Aorta (tissue), 5 donors: ENCODE results near the gene PGLYRP1. TPM values are rescaled to one million over a fixed set of nuclear protein-coding genes. Genes with fewer than 3 reads are reported as not detected.
A peak's percentile ranks its signal among the peaks of the same experiment; 100 is the strongest.

Source experiments
- ATAC-seq: fragments of 200-7000 bp; cut with Tn5 transposase; one replicate; pipeline ENCODE4 v1.9.1; 2022; ENCODE audit warnings: moderate library complexity; ENCODE audit not compliant: low FRiP score
- DNase-seq, 2 donors: peaks; one replicate each; pipeline ENCODE4 v3.0.0-alpha.2; 2020
- H3K27ac ChIP-seq, 2 donors: one replicate each; pipeline ENCODE4 v1.5.1; 2013; ENCODE audit warnings: low read length in 2 of 2, mild to moderate bottlenecking in 2 of 2, moderate library complexity in 2 of 2, control low read depth in 1 of 2, inconsistent platforms in 1 of 2, low read depth in 1 of 2
- H3K27me3 ChIP-seq, 2 donors: one replicate each; pipeline ENCODE4 v1.6.1; 2013; ENCODE audit warnings: control low read depth in 1 of 2, low read length in 1 of 2, mild to moderate bottlenecking in 1 of 2, moderate library complexity in 1 of 2; ENCODE audit not compliant: insufficient read depth in 2 of 2, control insufficient read depth in 1 of 2
- H3K36me3 ChIP-seq, 2 donors: one replicate each; pipeline ENCODE4 v1.6.1; 2013; ENCODE audit warnings: control low read depth in 1 of 2, low read length in 1 of 2, mild to moderate bottlenecking in 1 of 2; ENCODE audit not compliant: insufficient read depth in 2 of 2, control insufficient read depth in 1 of 2
- H3K4me1 ChIP-seq, 2 donors: one replicate each; pipeline ENCODE4 v1.6.1; 2013; ENCODE audit warnings: low read length in 2 of 2, control low read depth in 1 of 2, mild to moderate bottlenecking in 1 of 2, moderate library complexity in 1 of 2; ENCODE audit not compliant: insufficient read depth in 2 of 2, control insufficient read depth in 1 of 2
- H3K4me3 ChIP-seq, 2 donors: one replicate each; pipeline ENCODE4 v1.5.1; 2013; ENCODE audit warnings: low read length in 2 of 2, control low read depth in 1 of 2, mild to moderate bottlenecking in 1 of 2
- H3K9me3 ChIP-seq: one replicate; pipeline ENCODE4 v1.6.1; 2013; ENCODE audit warnings: mild to moderate bottlenecking, low read length; ENCODE audit not compliant: control insufficient read depth
- WGBS, 2 donors: extraction: QIAGEN DNeasy Blood & Tissue Kit; methylation state at CpG; one replicate each; pipeline ENCODE4 v1.1.7; 2013; 5-methylcytosine and 5-hydroxymethylcytosine counted together
- intact Hi-C, 2 donors: fragments of 100-400 bp; cut with DNase I; formaldehyde crosslinking; loops; one replicate each; pipeline versions ENCODE4 v1.14.2 to v1.15.0; 2022
- polyA plus RNA-seq, 2 donors: library from polyadenylated mRNA; stranded (reverse); fragments of 200-250 nt; gene quantifications; one replicate each; pipeline ENCODE4 v1.2.3, GENCODE V29; 2013
- total RNA-seq, 2 donors: library from RNA; stranded (reverse); fragmentation: NEBNext Ultra II Directional; extraction: Animal tissue kit (Norgen Biotek cat#: 25700); gene quantifications; one replicate each; pipeline ENCODE4 v1.2.1, GENCODE V29; 2021
- donor health status: healthy with polysubstance abuse.
- donor health status: Bipolar disorder and iron deficiency.
- donor health status: DM: no; HTN: no; CAD: no.
- donor health status: DM: no; HTN: no; CAD: no.
- donor health status: DM: yes; HTN: yes; CAD: no.

Gene PGLYRP1
- total and polyA plus RNA-seq, 4 donors = 1.4 to 1.9 TPM; not detected in 2

GRCh38 chr19:46035986-46036743, 13.3 kb upstream of the PGLYRP1 start:
- no peak for ATAC-seq
- Histone ChIP-seq H3K9me3 (no peaks in the 10 kb centered on the region), H3K4me1 (no peaks in the 10 kb centered on the region), H3K27ac (no peak overlapping the region), H3K4me3 (no peak overlapping the region), H3K27me3 (no peaks in the 10 kb centered on the region), H3K36me3 (no peaks in the 10 kb centered on the region)
- DNase-seq = no peak
- WGBS, 2 donors = 78 to 82% methylated on average over 13 of the region's 13 CpGs
- intact Hi-C loops = no loop called here

DNA sequence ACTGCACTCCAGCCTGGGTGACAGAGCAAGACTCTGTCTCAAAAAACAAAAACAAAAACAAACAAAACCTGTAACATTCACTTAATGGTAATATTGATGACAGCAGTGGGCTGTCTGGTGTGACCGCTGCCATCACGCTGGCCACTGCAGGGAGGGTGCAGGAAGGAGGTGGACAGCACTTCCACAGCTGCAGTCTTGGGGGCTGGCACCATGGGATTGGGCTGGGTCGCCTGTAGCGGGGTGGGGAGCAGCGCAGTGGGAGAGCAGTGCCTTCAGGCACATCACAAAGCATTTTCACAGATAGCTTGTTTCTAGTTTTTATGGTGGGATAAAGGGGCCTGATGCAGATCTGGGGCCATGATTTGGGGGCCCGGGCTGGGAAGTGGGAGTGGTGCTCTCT, 12.7 kb upstream of the PGLYRP1 start:
- no peaks in the 10 kb centered on the region for H3K27me3 ChIP-seq
- no peaks in the 10 kb centered on the region for H3K9me3 ChIP-seq
- WGBS, 2 donors = 79 to 85% methylated on average over 6 of the region's 6 CpGs
- no peak overlapping the region for H3K27ac ChIP-seq
- no peak for DNase-seq
- H3K4me1 ChIP-seq = no peaks in the 10 kb centered on the region
- no peaks in the 10 kb centered on the region for H3K36me3 ChIP-seq
- no peak overlapping the region for H3K4me3 ChIP-seq
- ATAC-seq = no peak
- intact Hi-C loops = no loop called here

DNA sequence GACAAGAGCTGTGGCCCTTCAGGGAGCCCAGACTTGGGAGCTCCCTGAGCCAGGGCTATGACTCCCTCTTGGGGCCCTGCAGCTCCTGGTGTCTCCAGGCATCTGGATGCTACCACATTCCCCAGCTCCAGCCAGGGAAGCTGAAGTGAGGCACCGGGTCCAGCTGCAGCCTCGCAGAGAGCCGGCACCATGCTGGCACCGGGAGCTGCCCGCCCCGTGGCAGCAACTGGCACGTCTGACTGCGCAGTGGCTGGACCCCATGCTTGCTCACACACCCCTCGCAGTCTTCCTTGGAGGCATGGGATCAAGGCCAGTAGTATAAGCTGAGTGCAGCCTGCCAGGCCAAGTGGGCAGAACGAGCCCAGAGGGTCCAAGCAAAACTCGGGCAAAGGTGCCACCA, 10.5 kb upstream of the PGLYRP1 start:
- Histone ChIP-seq H3K27ac (no peak overlapping the region), H3K9me3 (no peaks in the 10 kb centered on the region), H3K36me3 (no peaks in the 10 kb centered on the region), H3K27me3 (no peaks in the 10 kb centered on the region), H3K4me3 (no peak overlapping the region), H3K4me1 (no peaks in the 10 kb centered on the region)
- no peak for DNase-seq
- WGBS, 2 donors = 80 to 92% methylated on average over 11 of the region's 11 CpGs
- no peak for ATAC-seq
- intact Hi-C loops = loop anchor here in 1 of 2 donors (5.0 kb wide), 1 partner anchor 154 kb away; no protein-coding TSS in a partner anchor

DNA sequence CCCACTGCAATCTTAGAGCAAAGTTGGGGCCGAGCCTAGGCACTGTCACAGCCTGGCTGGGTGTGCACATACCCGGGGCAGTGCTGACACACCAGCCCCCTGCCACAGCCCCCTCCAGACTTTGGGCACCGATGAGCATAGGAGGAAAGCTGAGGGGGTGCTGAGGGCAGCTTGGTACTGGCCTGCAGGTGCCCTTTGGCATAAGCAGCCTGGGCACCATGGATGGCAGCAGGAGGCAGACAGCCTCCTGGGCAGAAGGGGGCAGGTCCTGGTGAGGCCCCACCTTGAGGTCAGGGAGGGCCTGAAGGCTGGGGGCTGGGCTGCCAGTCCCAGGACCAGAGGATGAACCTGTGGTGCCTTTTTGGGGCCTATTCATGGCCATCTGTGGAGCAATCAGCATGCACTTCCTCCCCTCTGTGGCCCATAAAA, 9.8 kb upstream of the PGLYRP1 start:
- H3K27ac ChIP-seq = no peak overlapping the region
- H3K27me3 ChIP-seq = no peaks in the 10 kb centered on the region
- ATAC-seq (no peak), DNase-seq (no peak)
- intact Hi-C loops = loop anchor here in 1 of 2 donors (5.0 kb wide), 1 partner anchor 155 kb away; no protein-coding TSS in a partner anchor
- 79 to 83% methylated on average over 3 of the region's 3 CpGs for WGBS, 2 donors
- no peaks in the 10 kb centered on the region for H3K9me3 ChIP-seq
- H3K36me3 ChIP-seq = no peaks in the 10 kb centered on the region
- no peaks in the 10 kb centered on the region for H3K4me1 ChIP-seq
- H3K4me3 ChIP-seq = no peak overlapping the region

- H3K9me3 ChIP-seq = no peaks in the 10 kb centered on the region
- DNase-seq = peak in 1 of 2 donors; percentile 51
- 77 to 80% methylated on average over 5 of the region's 5 CpGs for WGBS, 2 donors
- H3K27me3 ChIP-seq = no peaks in the 10 kb centered on the region
- no peak for ATAC-seq
- no peak overlapping the region for H3K4me3 ChIP-seq
- H3K36me3 ChIP-seq = no peaks in the 10 kb centered on the region
- H3K4me1 ChIP-seq = no peaks in the 10 kb centered on the region
- no peak overlapping the region for H3K27ac ChIP-seq
- intact Hi-C loops = loop anchor here in 1 of 2 donors (5.0 kb wide), 1 partner anchor 155 kb away; no protein-coding TSS in a partner anchor
Measured at GRCh38 chr19:46031781-46032596, 9.1 kb upstream of the PGLYRP1 start.

- H3K27me3 ChIP-seq = no peaks in the 10 kb centered on the region
- no peak overlapping the region for H3K4me3 ChIP-seq
- WGBS, 2 donors = 66 to 69% methylated on average over 12 of the region's 12 CpGs
- no peak overlapping the region for H3K27ac ChIP-seq
- intact Hi-C loops = loop anchor here in 1 of 2 donors (5.0 kb wide), 1 partner anchor 156 kb away; no protein-coding TSS in a partner anchor
- no peaks in the 10 kb centered on the region for H3K9me3 ChIP-seq
- no peaks in the 10 kb centered on the region for H3K36me3 ChIP-seq
- DNase-seq (no peak), ATAC-seq (no peak)
- H3K4me1 ChIP-seq = no peaks in the 10 kb centered on the region
Measured at GRCh38 chr19:46030812-46031550, 8.1 kb upstream of the PGLYRP1 start.

- H3K27me3 ChIP-seq = no peaks in the 10 kb centered on the region
- no peaks in the 10 kb centered on the region for H3K36me3 ChIP-seq
- no peaks in the 10 kb centered on the region for H3K9me3 ChIP-seq
- H3K4me1 ChIP-seq = no peaks in the 10 kb centered on the region
- 66 to 80% methylated on average over 3 of the region's 3 CpGs for WGBS, 2 donors
- no peak for DNase-seq
- no peak overlapping the region for H3K27ac ChIP-seq
- no peak for ATAC-seq
- intact Hi-C loops = no loop called here
- no peak overlapping the region for H3K4me3 ChIP-seq
Measured at GRCh38 chr19:46025835-46026234, 3.0 kb upstream of the PGLYRP1 start.

DNA sequence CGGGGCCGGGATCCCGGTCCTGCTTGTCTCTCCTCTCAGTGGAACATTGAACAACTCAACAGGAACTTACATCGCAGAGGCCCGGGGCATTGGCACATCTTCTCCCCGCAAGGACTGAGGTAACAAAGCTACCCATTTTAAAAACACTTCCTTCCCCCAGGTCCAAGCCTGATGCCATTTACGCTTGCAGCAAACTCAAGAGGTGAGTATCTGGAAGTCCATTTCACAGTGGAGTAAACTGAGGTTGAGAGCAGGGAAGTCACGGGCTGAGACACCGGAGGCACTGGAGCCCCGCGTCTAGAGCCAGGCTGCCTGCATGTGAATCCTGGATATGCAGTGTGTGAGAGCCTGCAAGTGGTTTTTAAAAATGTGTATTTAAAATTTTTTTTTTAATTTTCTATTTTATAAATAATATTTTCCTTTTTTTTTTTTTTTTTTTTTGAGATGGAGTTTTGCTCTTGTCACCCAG, 492 bp upstream of the PGLYRP1 start:
- Histone ChIP-seq H3K36me3 (no peaks in the 10 kb centered on the region), H3K4me3 (no peak overlapping the region), H3K27ac (no peak overlapping the region), H3K9me3 (no peaks in the 10 kb centered on the region), H3K27me3 (no peaks in the 10 kb centered on the region), H3K4me1 (no peaks in the 10 kb centered on the region)
- WGBS, 2 donors = 58 to 63% methylated on average over 11 of the region's 11 CpGs
- ATAC-seq = no peak
- intact Hi-C loops = no loop called here
- DNase-seq = peak in 1 of 2 donors; percentile 30
